GM12878 (cell line): Measurements from ENCODE around the gene FEN1.
A peak's percentile ranks its signal among the peaks of the same experiment; 100 is the strongest.

ENCODE experiments used
- CHD1 ChIP-seq: IDR thresholded peaks from 2 replicates; pipeline ENCODE4 v1.6.1; 2012; ENCODE audit warnings: low read depth, low read length, improper control_type of control experiment
- POLR2A ChIP-seq: IDR thresholded peaks from 2 replicates; pipeline ENCODE4 v1.6.1; 2011; ENCODE audit warnings: low read depth, mild to moderate bottlenecking, low read length

GRCh38 chr11:61814958-61815789 lies 22.5 kb downstream of the FEN1 start:
- TF ChIP-seq CHD1 (no peak; the same call in 1 of the 2 replicates), POLR2A (peak; percentile 78)
